Epithelial cell of prostate (primary cell): ENCODE measurements around the gene CHI3L1.
A peak's percentile ranks its signal among the peaks of the same experiment; 100 is the strongest.

Experiments
- DNase-seq: peaks from one replicate; pipeline ENCODE4 v3.0.0-alpha.2; 2011; ENCODE audit warnings: low read depth, low spot score
- H3K27ac ChIP-seq: fragments of 450-650 bp; 2 replicates; pipeline ENCODE4 v1.5.1; 2017; ENCODE audit warnings: mild to moderate bottlenecking

The CHI3L1 gene

GRCh38 chr1:203171341-203172183 lies 14.9 kb downstream of the CHI3L1 start:
- H3K27ac ChIP-seq = no peak overlapping the region
- no peak for DNase-seq

- no peak overlapping the region for H3K27ac ChIP-seq
- peak; percentile 18 for DNase-seq
Observed at GRCh38 chr1:203170625-203171330, 15.7 kb downstream of the CHI3L1 start.

GRCh38 chr1:203169770-203170520 lies 16.6 kb downstream of the CHI3L1 start:
- no peak overlapping the region for H3K27ac ChIP-seq
- DNase-seq = no peak

GRCh38 chr1:203168991-203169390 lies 17.5 kb downstream of the CHI3L1 start:
- DNase-seq = no peak
- H3K27ac ChIP-seq = no peak overlapping the region

GRCh38 chr1:203168256-203168786 lies 18.2 kb downstream of the CHI3L1 start:
- no peak for DNase-seq
- no peak overlapping the region for H3K27ac ChIP-seq

- no peak for DNase-seq
- no peak overlapping the region for H3K27ac ChIP-seq
Observed at GRCh38 chr1:203167913-203168200, 18.6 kb downstream of the CHI3L1 start.

- no peak for DNase-seq
- H3K27ac ChIP-seq = no peak overlapping the region
Observed at GRCh38 chr1:203167026-203167912, 19.2 kb downstream of the CHI3L1 start.

- no peak for DNase-seq
- no peak overlapping the region for H3K27ac ChIP-seq
Observed at GRCh38 chr1:203166192-203166940, 20.1 kb downstream of the CHI3L1 start.

- DNase-seq = no peak
- H3K27ac ChIP-seq = no peak overlapping the region
Observed at GRCh38 chr1:203165800-203166161, 20.7 kb downstream of the CHI3L1 start.

- H3K27ac ChIP-seq = no peak overlapping the region
- DNase-seq = no peak
Observed at GRCh38 chr1:203165101-203165799, 21.3 kb downstream of the CHI3L1 start.

GRCh38 chr1:203163891-203164635 lies 22.4 kb downstream of the CHI3L1 start:
- H3K27ac ChIP-seq = no peak overlapping the region
- DNase-seq = no peak

- DNase-seq = no peak
- no peak overlapping the region for H3K27ac ChIP-seq
Observed at GRCh38 chr1:203162403-203162802, 24.1 kb downstream of the CHI3L1 start.

- DNase-seq = no peak
- H3K27ac ChIP-seq = no peak overlapping the region
Observed at GRCh38 chr1:203161703-203162102, 24.8 kb downstream of the CHI3L1 start.

GRCh38 chr1:203161175-203161574 lies 25.3 kb downstream of the CHI3L1 start:
- H3K27ac ChIP-seq = no peak overlapping the region
- no peak for DNase-seq

GRCh38 chr1:203159844-203160243 lies 26.7 kb downstream of the CHI3L1 start:
- no peak for DNase-seq
- H3K27ac ChIP-seq = no peak overlapping the region

GRCh38 chr1:203158960-203159665 lies 27.4 kb downstream of the CHI3L1 start:
- H3K27ac ChIP-seq = no peak overlapping the region
- no peak for DNase-seq

GRCh38 chr1:203158423-203158822 lies 28.1 kb downstream of the CHI3L1 start:
- DNase-seq = no peak
- H3K27ac ChIP-seq = no peak overlapping the region
